Caki2 (cell line): ENCODE data around the gene SPX. TPM values are rescaled to one million over a fixed set of nuclear protein-coding genes. Genes with fewer than 3 reads are reported as not detected.

Experiments
- DNase-seq: peaks from one replicate; pipeline ENCODE4 v3.0.0-alpha.2; 2015; ENCODE audit warnings: low read depth
- in situ Hi-C: cut with HindIII; loops from 2 replicates; pipeline ENCODE4 v1.10.0; 2016; ENCODE audit warnings: low sequenced_read_pairs, low pct_unique_long_range_greater_than_20kb, mixed read lengths
- total RNA-seq: library from RNA; depleted of rRNA; stranded (reverse); fragments of >200 nt; shearing (Covaris generic); gene quantifications from 2 replicates; pipeline ENCODE4 v1.2.3, GENCODE V29; 2014; ENCODE audit warnings: low replicate concordance; rRNA removed

SPX gene, protein sequence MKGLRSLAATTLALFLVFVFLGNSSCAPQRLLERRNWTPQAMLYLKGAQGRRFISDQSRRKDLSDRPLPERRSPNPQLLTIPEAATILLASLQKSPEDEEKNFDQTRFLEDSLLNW
- total RNA-seq = 33.4 and 49.3 TPM in 2 replicates

DNA sequence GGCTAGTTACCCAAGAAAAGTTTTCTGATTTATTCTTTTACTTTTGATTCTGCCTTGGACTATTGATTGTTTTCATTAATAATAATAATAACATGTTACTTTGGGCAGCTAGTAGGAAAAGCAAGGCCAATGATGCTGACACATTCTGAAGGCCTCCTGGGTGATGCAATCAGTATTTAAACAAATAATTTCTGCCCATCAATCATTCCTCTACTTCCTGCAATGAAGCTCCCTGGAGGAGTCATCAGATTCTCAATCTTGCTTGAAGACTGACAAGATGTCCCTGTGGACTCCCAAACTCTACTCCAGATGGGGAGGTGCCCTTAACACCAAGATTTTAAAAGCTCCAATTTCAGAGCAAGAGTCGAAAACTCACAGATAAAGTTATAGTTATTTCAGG lies at the start of gene SPX:
Gene SPX, plus strand, starts transcription at position 244 of the 400 bp plus-strand sequence. CDS start 177 bp downstream, outside the sequence.
- DNase-seq = peak; percentile 45
- in situ Hi-C loops = no loop called here

DNA sequence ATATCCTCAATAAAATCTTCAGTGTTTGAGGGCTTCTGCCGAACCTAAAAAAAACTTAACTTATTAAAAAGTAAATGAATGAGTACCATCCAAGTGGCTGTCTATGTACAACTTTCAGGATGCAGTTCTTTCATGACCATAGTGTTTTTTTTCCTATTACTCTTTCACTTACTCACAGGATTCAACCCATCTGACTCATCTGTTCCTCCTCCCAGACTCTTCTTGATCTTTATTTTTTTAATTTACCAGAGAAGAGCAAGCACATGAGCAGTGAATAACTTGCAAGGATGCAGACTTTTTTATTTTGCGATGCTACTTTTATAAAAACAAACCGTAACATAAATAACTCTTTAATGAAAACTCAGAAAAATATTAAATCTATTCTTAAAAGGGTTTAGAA lies 49.1 kb upstream of the SPX start:
- in situ Hi-C loops = no loop called here
- peak; percentile 53 for DNase-seq

DNA sequence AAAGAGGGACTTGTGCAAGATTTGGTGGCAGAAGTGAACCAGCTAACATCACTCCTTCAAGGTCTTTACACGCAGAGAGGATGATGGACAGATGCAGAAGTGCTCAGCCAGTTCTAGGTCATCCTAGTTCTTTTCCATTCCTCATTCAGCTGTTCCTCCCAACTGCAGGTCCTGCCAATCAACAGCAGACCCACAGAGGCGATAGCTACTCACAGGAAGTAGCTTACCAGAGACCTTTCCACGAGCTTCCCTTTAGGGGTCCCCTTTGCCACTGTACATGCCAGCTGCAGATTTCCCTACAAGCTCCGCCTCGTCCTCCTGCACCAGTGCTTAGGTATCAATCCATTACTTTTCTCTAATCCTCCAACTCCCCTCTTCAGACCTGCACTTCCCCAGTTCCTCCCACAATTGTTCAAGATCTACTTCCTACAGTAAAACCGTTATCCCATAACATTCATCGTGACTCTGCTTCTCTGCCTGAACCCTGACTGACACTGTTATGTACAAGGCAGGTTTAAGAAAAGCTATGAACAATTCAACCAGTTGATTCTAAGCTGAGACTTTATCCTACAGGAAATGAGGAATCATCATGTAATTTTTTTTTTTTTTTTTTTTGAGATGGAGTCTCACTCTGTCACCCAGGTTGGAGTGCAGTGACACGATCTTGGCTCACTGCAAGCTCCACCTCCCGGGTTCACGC lies 47.2 kb upstream of the SPX start:
- in situ Hi-C loops = no loop called here
- DNase-seq = no peak

DNA sequence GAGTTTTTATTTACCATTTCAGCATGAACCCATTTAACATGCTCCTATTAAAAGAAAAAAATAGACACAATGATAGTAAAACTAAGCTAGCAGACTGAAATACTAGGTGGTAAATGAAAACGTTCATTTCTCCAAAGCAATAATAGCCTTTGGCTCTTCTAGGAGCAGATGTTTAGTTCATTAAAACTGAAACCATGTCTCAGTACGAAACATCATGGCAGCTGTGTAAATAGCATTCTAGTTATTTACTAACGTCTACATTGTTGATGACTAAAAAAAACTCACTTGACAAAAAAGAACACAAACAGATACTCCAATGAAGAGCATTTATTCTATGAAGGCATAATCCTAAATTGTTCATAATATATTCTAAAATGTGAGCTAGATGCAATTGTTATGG lies 42.6 kb upstream of the SPX start:
- in situ Hi-C loops = no loop called here
- no peak for DNase-seq

DNA sequence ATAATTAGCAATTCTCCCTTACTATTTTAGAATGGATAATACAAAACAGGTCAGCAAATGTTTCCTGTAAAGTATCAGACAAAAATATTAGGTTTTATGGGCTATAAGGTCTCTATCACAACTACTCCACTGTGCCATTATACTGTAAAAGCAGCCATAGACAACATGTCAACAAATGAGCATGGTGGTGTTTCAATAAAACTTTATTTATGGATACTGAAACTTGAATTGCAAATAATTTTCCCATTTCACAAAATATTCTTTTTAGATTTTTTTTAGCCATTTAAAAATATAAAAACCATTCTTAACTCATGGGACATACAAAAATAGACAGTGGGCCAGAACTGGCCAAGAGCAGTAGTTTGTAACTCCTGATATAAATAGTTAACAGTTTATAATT lies 40.1 kb upstream of the SPX start:
- in situ Hi-C loops = no loop called here
- no peak for DNase-seq

DNA sequence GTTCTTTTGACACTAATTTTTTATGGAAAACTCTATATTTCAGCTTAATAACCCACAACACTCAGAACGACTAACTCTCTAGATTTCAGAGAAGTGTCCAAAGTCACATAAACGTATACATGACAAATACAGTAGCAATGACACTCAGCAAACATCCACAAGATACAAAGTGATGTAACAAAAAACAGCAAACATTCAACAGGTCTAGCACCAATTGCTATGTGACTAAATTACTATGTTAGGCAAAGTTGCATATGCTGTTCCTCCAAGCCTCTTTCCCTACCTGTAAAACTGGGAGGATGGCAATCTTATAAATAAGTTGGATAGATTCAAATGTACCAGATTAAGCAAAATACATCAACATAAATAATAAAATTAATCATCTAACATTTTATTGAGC lies 26.3 kb upstream of the SPX start:
- DNase-seq = no peak
- in situ Hi-C loops = no loop called here

DNA sequence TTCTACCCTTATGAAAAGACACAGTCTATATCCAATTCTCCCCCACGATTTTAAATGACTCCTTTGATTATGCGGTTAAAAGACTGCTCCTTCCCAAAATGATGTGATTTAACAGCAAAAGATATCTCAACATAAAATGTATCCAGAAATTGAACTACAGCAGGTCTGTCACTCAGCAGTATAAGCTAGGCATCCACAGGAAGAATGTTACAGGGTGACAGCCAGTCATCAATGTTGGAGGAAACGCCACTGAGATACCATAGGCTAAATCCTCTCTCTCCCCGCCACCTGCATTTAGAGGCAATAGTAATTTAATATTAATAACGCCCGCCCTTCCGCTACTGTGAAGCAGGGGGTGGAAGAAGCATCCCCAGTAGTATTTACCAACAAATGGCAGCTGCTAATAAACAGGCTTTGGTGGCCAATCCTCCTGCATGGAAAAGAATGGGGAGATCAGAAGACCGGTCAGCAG lies 25.3 kb upstream of the SPX start:
- DNase-seq = no peak
- in situ Hi-C loops = no loop called here

DNA sequence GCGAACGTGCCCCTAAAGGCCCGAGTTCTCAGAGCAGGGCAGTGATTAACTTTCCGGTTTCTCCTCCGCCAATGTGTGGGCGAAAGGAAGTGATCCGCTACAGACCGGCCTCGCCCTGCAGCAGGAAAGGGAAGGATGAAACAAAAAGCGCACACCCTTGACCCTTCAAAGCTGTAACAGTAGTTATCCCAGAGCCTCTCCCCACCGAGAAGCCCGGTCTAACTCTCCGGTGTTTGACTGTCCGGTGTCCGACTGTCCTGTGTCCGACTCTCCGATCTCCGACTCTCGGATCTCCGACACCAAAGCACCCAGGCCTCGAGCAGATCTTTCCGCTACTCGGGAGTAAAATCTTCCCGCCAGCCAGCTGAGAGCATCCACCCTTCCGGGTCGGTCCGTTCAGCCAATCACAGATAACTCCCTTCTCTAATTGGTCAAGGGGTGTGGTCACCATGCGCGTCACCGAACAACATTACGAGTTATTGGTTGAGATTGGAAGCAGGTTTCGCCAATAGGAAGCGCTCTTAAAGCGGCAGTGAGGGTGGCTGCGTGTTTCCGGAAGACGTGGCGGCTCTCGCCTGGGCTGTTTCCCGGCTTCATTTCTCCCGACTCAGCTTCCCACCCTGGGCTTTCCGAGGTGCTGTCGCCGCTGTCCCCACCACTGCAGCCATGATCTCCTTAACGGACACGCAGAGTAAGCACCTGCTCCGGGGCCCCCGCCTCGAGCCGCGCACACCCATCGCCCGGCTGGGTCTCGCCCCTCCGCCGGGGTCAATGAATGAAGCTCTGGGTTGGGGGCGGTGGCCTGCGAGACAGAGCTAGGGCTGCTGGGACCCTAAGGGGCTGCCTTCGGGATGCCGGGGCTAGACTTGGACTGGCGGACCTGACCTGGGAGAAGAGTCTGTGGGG lies 24.6 kb upstream of the SPX start, which contains the start of the genes GOLT1B and RECQL:
Gene GOLT1B, plus strand, starts transcription at position 532 of the 906 bp plus-strand sequence. Its CDS starts 135 bp downstream, at position 667.
Gene RECQL, minus strand, starts transcription at position 378 of the 906 bp plus-strand sequence. CDS start 2,065 bp downstream, outside the sequence.
- peak; percentile 97 for DNase-seq
- in situ Hi-C loops = no loop called here

DNA sequence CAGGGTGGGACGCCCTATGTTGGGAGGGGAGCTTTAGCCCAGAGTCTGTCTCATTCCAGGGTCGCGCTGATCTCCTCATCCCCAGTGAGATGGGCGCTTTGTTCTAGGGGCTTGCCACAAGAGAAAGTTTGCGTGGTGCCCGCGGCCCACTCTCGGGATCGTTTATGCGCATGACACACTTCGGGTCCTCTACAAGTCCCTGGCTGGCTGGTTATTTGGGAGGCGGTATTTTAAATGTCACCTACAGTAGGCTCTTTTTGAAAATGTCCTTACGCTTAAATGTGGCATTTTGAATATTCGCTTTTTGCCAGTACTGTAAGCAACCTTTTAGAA lies 24.0 kb upstream of the SPX start:
- in situ Hi-C loops = no loop called here
- peak; percentile 24 for DNase-seq

DNA sequence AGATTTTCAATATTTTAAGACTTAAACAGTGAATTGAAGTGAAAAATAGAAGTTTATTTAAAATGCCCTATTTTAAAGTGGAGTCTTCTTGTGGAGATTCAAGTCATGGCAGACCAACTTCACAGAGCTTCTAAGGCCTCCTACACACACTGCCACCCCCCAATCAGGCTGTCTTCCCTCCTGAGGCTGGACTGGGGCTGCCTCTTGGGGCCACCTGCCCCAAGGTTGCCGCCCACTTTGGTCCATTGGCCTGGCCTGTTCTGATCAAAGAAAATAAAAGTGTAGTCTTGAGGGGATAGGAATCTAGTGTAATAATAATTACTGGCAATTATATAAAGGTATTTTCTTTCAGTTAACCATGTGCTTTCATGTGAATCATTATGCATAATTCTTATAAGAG lies 23.2 kb upstream of the SPX start:
- in situ Hi-C loops = no loop called here
- DNase-seq = no peak

DNA sequence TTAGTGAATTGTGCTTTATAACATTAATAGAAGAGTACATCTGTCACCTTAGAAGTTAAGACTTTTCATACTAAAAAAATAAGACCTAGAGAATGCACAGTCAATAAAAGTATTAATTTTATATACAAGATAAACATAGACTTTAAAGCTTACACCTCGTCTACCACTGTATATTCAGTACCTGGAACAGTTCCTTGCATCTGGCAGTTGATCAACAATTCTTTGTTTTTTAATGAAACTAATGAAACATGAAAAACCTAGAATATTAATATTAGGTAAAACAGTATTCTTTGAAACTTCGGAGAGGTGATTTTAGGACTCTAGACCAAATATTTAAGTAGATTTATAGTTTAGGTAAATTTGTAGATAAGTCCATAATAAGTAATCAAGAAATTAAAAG lies 20.2 kb upstream of the SPX start:
- in situ Hi-C loops = no loop called here
- no peak for DNase-seq

DNA sequence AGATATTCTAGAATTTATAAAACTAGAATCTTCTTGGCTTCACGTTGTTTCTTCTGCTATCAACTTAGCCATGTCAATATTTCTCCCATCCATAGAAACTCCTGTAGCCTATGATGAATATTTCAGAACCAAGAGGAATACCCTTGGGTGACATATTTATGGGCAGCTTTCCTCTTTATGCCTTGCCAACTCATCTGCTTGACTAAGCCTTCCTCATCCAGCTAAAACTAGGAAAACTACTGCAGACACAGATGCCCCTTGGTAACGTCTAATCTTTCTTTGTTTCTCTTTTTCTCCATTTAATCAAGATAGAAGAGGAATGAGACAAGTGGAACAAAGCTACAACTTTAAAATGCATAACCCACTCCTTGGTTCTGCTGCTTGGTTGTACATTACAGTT lies 18.2 kb upstream of the SPX start:
- DNase-seq = no peak
- in situ Hi-C loops = no loop called here

DNA sequence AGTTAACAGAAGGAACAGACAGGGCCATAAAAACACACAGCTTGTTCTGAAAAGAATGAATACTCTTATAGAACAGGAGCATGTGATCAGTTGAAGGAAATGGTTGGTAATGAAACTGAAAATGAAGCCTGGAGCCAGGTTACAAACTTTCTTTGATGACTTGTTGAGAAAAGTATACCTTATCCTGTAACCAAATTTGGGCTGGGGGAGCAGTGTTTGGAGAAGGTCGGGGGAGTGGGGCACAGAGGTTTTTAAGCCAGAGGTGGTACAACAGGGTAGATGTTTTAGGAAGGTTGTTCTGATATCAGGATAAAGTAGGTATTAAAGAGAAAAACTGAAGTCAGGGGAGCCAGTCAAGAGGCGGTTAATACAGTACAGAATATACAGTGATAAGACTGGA lies 16.3 kb upstream of the SPX start:
- in situ Hi-C loops = no loop called here

DNA sequence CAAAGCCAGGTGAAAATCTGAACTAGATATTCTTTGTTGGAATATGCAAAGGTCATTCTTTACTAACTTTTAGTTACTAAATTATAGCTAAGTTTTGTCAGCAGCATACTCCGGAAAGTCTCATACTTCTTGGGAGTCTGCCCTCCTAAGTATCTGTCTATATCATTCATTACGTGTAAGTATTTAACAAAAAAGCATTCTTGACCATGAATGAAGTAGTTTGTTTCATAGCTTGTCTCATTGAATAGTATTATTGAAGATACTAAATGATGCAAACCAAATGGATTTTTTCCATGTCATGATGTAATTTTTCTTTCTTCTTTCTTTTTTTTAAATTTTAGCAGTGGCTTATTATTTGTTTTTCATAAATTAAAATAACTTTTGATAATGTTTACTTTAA lies 9.8 kb upstream of the SPX start:
- in situ Hi-C loops = no loop called here
- no peak for DNase-seq

More for the DNA sequence above, 16.3 kb upstream of the SPX start:
- no peak for DNase-seq

DNA sequence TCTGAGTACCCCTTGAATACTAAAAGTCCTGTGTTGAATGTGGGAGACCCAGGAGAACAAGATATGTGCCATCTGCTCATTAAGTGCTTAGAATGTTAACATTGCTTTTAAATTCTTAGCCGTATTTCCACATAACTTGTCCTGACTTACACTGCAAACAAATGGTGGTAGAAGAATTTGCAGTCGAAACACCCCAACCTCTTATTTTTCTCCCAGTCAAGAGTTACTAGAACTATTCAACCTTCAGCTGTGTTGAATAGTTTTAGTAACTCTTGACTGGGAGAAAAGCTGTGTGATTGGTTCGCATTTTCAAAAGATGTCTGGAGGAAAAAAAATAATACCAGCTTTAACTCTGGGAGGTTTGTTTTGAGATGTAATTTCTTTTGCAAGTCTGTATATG lies 7.6 kb upstream of the SPX start:
- in situ Hi-C loops = no loop called here
- no peak for DNase-seq

DNA sequence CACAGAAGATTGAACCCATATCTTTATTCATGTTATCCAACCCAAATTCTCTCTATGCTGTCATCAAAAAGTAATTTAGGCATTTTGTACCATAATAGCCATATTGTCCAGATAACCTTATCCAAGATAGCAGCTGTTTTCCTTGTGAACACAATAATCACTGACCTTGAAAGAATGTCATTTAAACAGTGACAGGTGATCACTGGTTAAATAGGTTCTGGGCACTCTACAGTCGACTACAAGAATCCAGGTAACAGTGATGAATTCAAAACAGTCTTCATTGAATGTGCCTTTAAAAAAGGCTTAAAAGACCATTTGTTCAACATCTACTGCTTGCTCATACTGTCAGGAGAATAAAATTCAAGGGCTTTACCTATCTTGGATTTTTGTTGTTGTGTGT lies 4.6 kb upstream of the SPX start:
- in situ Hi-C loops = no loop called here
- no peak for DNase-seq

DNA sequence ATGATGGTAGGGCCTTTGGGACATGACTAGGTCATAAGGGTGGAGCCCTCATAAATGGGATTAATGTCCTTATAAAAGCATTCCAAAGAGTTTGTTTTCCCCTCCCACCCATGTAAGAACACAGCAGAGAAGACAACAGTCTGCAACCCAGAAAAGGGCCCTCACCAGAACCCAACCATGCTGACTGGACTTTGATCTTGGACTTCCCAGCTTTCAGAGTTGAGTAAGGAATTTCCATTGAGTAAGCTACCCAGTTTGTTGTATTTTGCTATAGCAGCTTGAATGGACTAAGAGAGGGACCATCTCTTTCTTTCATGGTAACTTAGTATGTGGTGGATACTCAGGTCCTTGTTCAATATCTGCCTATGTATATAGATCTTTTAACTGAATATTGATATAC lies 2.9 kb upstream of the SPX start:
- in situ Hi-C loops = no loop called here
- DNase-seq = no peak

DNA sequence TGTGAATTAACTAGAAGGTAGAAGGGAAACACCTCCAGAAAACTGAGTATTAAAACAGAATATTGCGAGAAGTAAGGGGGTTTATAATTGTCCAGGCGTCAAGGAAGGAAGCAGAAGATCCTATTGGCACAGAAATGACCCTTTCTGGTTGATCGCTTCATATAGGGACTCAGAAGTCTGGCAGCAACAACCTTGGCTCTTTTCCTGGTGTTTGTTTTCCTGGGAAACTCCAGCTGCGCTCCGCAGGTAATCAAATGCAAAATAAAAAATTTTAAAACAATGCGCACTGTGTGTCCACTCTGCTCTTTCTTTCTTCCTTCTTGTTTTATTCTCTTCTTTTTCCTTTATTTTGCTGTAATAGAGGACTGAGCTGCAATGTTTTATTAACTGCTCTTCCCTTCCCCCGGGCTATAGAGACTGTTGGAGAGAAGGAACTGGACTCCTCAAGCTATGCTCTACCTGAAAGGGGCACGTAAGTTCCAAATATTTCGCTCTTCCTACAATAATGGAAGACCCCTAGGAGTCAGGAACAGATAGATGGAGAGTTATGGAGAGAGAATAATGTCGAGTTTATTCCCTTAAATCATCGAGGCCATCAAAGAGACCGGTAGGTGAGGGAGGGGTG lies 737 bp downstream of the SPX start:
- DNase-seq = peak; percentile 34
- in situ Hi-C loops = no loop called here
